Panc1 (cell line): ENCODE data around the gene RFX2.

Experiments
- POLR2AphosphoS5 ChIP-seq: IDR thresholded peaks from 2 replicates; pipeline ENCODE4 v1.6.1; 2012; ENCODE audit warnings: mild to moderate bottlenecking, low read depth, low read length, moderate library complexity
- SIN3A ChIP-seq: IDR thresholded peaks from 2 replicates; pipeline ENCODE4 v1.6.1; 2012; ENCODE audit warnings: low read depth, mild to moderate bottlenecking, low read length, moderate library complexity, borderline replicate concordance; ENCODE audit not compliant: insufficient read depth
- TCF7L2 ChIP-seq: IDR thresholded peaks from 2 replicates; pipeline ENCODE4 v1.6.1; 2011; ENCODE audit warnings: mild to moderate bottlenecking, low read depth, low read length, inconsistent platforms
- TF ChIP-seq, protein P1 (sequence below): fragments of 450-650 bp; IDR thresholded peaks from 2 replicates; pipeline ENCODE4 v1.5.1; 2017; ENCODE audit warnings: mild to moderate bottlenecking
- TF ChIP-seq, protein P2 (sequence below), 2 experiments: IDR thresholded peaks; 2 replicates each; pipeline ENCODE4 v1.6.1; 2011 to 2012; ENCODE audit warnings: low read depth in 2 of 2, control low read depth in 1 of 2, low read length in 1 of 2, mild to moderate bottlenecking in 1 of 2, moderate library complexity in 1 of 2; ENCODE audit not compliant: insufficient read depth in 1 of 2

DNA sequence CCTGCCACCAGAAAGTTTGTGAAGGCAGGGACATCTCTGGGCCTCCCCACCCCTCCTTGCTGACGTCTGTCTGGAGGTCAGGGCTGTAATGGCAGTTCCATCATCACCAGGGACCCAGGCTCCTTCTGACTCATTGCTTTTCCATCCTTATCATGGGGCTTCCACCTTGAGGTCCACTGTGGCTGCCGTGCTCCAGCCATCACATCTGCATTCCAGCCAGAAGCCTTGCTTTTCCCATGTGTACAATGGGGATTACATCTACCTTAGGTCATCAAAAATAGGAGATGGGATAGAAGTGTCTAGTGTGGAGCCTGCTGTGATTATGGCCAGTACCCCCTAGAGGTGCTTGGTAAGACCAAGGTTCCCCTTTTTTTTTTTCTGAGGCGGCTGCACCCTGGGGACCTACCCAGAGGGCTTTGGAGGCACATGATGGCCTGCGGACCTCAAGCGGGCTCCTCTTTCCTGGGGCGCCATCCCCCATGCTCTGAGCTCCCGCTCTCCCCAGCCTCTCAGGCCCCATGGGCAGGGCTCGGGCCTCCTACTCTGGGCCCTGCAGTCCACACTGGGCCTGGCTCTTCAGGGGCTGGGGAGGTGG is 119.0 kb downstream of the RFX2 start:
- no peak for TF ChIP-seq POLR2AphosphoS5
- TF ChIP-seq, protein P1, sequence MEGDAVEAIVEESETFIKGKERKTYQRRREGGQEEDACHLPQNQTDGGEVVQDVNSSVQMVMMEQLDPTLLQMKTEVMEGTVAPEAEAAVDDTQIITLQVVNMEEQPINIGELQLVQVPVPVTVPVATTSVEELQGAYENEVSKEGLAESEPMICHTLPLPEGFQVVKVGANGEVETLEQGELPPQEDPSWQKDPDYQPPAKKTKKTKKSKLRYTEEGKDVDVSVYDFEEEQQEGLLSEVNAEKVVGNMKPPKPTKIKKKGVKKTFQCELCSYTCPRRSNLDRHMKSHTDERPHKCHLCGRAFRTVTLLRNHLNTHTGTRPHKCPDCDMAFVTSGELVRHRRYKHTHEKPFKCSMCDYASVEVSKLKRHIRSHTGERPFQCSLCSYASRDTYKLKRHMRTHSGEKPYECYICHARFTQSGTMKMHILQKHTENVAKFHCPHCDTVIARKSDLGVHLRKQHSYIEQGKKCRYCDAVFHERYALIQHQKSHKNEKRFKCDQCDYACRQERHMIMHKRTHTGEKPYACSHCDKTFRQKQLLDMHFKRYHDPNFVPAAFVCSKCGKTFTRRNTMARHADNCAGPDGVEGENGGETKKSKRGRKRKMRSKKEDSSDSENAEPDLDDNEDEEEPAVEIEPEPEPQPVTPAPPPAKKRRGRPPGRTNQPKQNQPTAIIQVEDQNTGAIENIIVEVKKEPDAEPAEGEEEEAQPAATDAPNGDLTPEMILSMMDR, result no peak
- no peak for TF ChIP-seq TCF7L2
- TF ChIP-seq SIN3A, result no peak
- TF ChIP-seq, protein P2, sequence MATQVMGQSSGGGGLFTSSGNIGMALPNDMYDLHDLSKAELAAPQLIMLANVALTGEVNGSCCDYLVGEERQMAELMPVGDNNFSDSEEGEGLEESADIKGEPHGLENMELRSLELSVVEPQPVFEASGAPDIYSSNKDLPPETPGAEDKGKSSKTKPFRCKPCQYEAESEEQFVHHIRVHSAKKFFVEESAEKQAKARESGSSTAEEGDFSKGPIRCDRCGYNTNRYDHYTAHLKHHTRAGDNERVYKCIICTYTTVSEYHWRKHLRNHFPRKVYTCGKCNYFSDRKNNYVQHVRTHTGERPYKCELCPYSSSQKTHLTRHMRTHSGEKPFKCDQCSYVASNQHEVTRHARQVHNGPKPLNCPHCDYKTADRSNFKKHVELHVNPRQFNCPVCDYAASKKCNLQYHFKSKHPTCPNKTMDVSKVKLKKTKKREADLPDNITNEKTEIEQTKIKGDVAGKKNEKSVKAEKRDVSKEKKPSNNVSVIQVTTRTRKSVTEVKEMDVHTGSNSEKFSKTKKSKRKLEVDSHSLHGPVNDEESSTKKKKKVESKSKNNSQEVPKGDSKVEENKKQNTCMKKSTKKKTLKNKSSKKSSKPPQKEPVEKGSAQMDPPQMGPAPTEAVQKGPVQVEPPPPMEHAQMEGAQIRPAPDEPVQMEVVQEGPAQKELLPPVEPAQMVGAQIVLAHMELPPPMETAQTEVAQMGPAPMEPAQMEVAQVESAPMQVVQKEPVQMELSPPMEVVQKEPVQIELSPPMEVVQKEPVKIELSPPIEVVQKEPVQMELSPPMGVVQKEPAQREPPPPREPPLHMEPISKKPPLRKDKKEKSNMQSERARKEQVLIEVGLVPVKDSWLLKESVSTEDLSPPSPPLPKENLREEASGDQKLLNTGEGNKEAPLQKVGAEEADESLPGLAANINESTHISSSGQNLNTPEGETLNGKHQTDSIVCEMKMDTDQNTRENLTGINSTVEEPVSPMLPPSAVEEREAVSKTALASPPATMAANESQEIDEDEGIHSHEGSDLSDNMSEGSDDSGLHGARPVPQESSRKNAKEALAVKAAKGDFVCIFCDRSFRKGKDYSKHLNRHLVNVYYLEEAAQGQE (IDR thresholded peaks at IDR 0.05; ENCODE audit: insufficient read depth in 1 of 2, low read depth in 2 of 2, low read length in 1 of 2), result no peak
